22Rv1 (cell line): ENCODE results near the gene CYTH1.
"Not testable (repeated sequence)": the region's sequence is repeated elsewhere in the genome, so short reads cannot be mapped to it uniquely, and the experiment has no call there.

Experiments
- CTCF ChIP-seq: fragments of 450-650 bp; IDR thresholded peaks from 2 replicates; pipeline ENCODE4 v1.5.1; 2017; ENCODE audit warnings: mild to moderate bottlenecking
- ZFX ChIP-seq: fragments of 450-650 bp; IDR thresholded peaks from 2 replicates; pipeline ENCODE4 v1.6.1; 2017; ENCODE audit warnings: antibody characterized with exemption, borderline replicate concordance

DNA sequence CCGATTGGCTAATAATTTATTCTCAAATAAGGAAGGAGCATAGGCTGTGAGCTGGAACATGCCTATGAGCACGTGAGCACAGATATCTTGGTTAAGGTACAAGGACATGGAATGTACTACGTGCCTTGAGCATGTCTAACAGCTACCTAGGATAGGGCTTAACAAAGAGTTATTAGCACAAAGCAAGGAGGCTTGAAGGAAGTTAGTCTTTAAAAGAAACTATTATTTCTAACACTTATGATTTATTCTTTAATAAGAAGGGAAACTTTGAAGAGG lies 110.4 kb downstream of the CYTH1 start:
- not testable (repeated sequence) for TF ChIP-seq CTCF, ZFX
